Loucy (cell line): ENCODE results near the gene COX6A1.

Source experiments
- CTCF ChIP-seq: fragments of 200-600 bp; sonication (generic); conservative IDR thresholded peaks from 2 replicates; pipeline ENCODE4 v1.5.1; 2014; ENCODE audit warnings: mild to moderate bottlenecking, antibody characterized with exemption, low read length
- EZH2phosphoT487 ChIP-seq: fragments of 200-600 bp; IDR thresholded peaks from 2 replicates; pipeline ENCODE4 v1.6.1; 2018; ENCODE audit warnings: antibody characterized with exemption, mild to moderate bottlenecking, moderate library complexity, borderline replicate concordance

GRCh38 chr12:120417917-120418580 lies 19.9 kb upstream of the COX6A1 start:
- TF ChIP-seq CTCF: no peak
- no peak for TF ChIP-seq EZH2phosphoT487
